B cell (primary cell): ENCODE results near the gene FRMD4A. TPM values are rescaled to one million over a fixed set of nuclear protein-coding genes. Genes with fewer than 3 reads are reported as not detected.

Source experiments
- ATAC-seq: fragments of 200-7000 bp; cut with Tn5 transposase; one replicate; pipeline ENCODE4 v1.10.0; 2021; ENCODE audit warnings: low read depth, mild to moderate bottlenecking, moderate number of reproducible peaks, moderate library complexity
- CTCF ChIA-PET: fragments of 350-600 bp; sonication (Branson Sonifier 250); formaldehyde crosslinking; loops from one replicate; lab custom pipeline; 2021; ENCODE audit warnings: antibody characterized with exemption, inconsistent platforms; lab: Charles Lee
- POLR2A ChIA-PET: fragments of 350-600 bp; sonication (Branson Sonifier 250); formaldehyde crosslinking; loops from one replicate; lab custom pipeline; 2021; ENCODE audit warnings: antibody characterized with exemption; lab: Charles Lee
- DNase-seq: peaks from one replicate; pipeline ENCODE4 v3.0.0; 2013
- H2AFZ ChIP-seq: 2 replicates; pipeline ENCODE4 v1.6.1; 2012; ENCODE audit warnings: mild to moderate bottlenecking, low read depth, low read length; ENCODE audit not compliant: insufficient read depth, poor library complexity, severe bottlenecking
- H3K27ac ChIP-seq, 2 donors: 1 replicate in 1 of 2; 2 replicates in 1 of 2; pipeline ENCODE4 v1.5.1; 2012 to 2013; ENCODE audit warnings: low read length in 2 of 2, mild to moderate bottlenecking in 2 of 2, moderate library complexity in 1 of 2
- H3K27me3 ChIP-seq, 4 experiments: fragments of 200-600 bp in 1 of 4; sonication (generic) in 1 of 4; replicated peaks in 1 of 4; 1 replicate in 2 of 4; 2 replicates in 2 of 4; pipeline versions ENCODE4 v1.6.1 to v1.7.0; 2013 to 2016; ENCODE audit warnings: low read length in 3 of 4, mild to moderate bottlenecking in 2 of 4, mixed read lengths in 1 of 4, moderate library complexity in 1 of 4; ENCODE audit not compliant: insufficient read depth in 4 of 4, control insufficient read depth in 3 of 4; ENCODE audit errors: control extremely low read depth in 1 of 4
- H3K36me3 ChIP-seq, 2 experiments: replicated peaks in 1 of 2; 1 replicate in 1 of 2; 2 replicates in 1 of 2; pipeline versions ENCODE4 v1.6.1 to v1.7.1; 2013; ENCODE audit warnings: low read length in 1 of 2; ENCODE audit not compliant: insufficient read depth in 2 of 2, control insufficient read depth in 1 of 2; ENCODE audit errors: control extremely low read depth in 1 of 2, extremely low read depth in 1 of 2
- H3K4me1 ChIP-seq, 2 donors: fragments of 200-600 bp in 1 of 2; sonication (generic) in 1 of 2; 1 replicate in 1 of 2; 2 replicates in 1 of 2; pipeline versions ENCODE4 v1.5.1 to v1.6.1; 2013 to 2017; ENCODE audit warnings: low read length in 2 of 2; ENCODE audit not compliant: control insufficient read depth in 2 of 2, insufficient read depth in 2 of 2
- H3K4me2 ChIP-seq: replicated peaks from 2 replicates; pipeline ENCODE3; 2012; ENCODE audit warnings: mild to moderate bottlenecking, low read depth, low read length; ENCODE audit not compliant: poor library complexity, severe bottlenecking
- H3K4me3 ChIP-seq, 5 experiments: fragments of 200-600 bp in 1 of 5; sonication (generic) in 1 of 5; 1 replicate in 3 of 5; 2 replicates in 2 of 5; pipeline versions ENCODE4 v1.5.1 to v1.7.0; 2011 to 2016; ENCODE audit warnings: low read length in 4 of 5, mild to moderate bottlenecking in 4 of 5, low read depth in 2 of 5, control low read depth in 1 of 5, moderate library complexity in 1 of 5; ENCODE audit not compliant: insufficient read depth in 1 of 5; ENCODE audit errors: control extremely low read depth in 1 of 5, extremely low read depth in 1 of 5
- H3K79me2 ChIP-seq: fragments of 200-600 bp; sonication (generic); one replicate; pipeline ENCODE4 v1.6.0; 2016; ENCODE audit warnings: low read length; ENCODE audit not compliant: control insufficient read depth, insufficient read depth
- H3K9ac ChIP-seq: fragments of 200-600 bp; sonication (generic); 2 replicates; pipeline ENCODE4 v1.6.1; 2017; ENCODE audit warnings: mild to moderate bottlenecking, low read length, moderate library complexity
- H3K9me3 ChIP-seq, 3 donors: one replicate each; pipeline versions ENCODE4 v1.6.1 to v1.7.1; 2013; ENCODE audit warnings: low read length in 2 of 3; ENCODE audit not compliant: control insufficient read depth in 2 of 3, insufficient read depth in 1 of 3; ENCODE audit errors: control extremely low read depth in 1 of 3
- H4K20me1 ChIP-seq: 2 replicates; pipeline ENCODE4 v1.6.0; 2012; ENCODE audit warnings: mild to moderate bottlenecking, low read length; ENCODE audit not compliant: insufficient read depth, control insufficient read depth, poor library complexity, severe bottlenecking
- H3K27ac Mint-ChIP-seq: one replicate; pipeline ENCODE4 v1.8.0; 2021; ENCODE audit warnings: mixed read lengths
- H3K27me3 Mint-ChIP-seq: one replicate; pipeline ENCODE4 v1.8.0; 2021; ENCODE audit warnings: mixed read lengths
- H3K4me1 Mint-ChIP-seq: one replicate; pipeline ENCODE4 v1.8.0; 2021; ENCODE audit warnings: mixed read lengths
- H3K4me3 Mint-ChIP-seq: one replicate; pipeline ENCODE4 v1.8.0; 2021; ENCODE audit warnings: mixed read lengths
- H3K9me3 Mint-ChIP-seq: one replicate; pipeline ENCODE4 v1.8.0; 2022; ENCODE audit warnings: mixed read lengths; ENCODE audit not compliant: insufficient read depth
- CTCF ChIP-seq: fragments of 200-600 bp; IDR thresholded peaks from one replicate; pipeline ENCODE4 v1.8.0; 2022; ENCODE audit warnings: antibody characterized with exemption, mild to moderate bottlenecking
- EZH2 ChIP-seq: IDR thresholded peaks from 2 replicates; pipeline ENCODE4 v1.6.1; 2012; ENCODE audit warnings: borderline replicate concordance, low read depth, mild to moderate bottlenecking, moderate library complexity, low read length; ENCODE audit not compliant: insufficient read depth, poor library complexity, severe bottlenecking
- WGBS: methylation state at CpG from one replicate; pipeline ENCODE4 v1.1.5; 2013; ENCODE audit warnings: missing lambda C conversion rate; ENCODE audit not compliant: insufficient coverage; 5-methylcytosine and 5-hydroxymethylcytosine counted together
- intact Hi-C: fragments of 100-400 bp; cut with micrococcal nuclease; formaldehyde crosslinking; loops from one replicate; pipeline ENCODE4 v1.10.0; 2022
- polyA plus RNA-seq: library from polyadenylated mRNA; depleted of rRNA; stranded (reverse); fragments of >200 nt; gene quantifications from 2 replicates; pipeline ENCODE4 v1.2.3, GENCODE V29; 2012
- total RNA-seq, 2 donors: library from RNA; stranded (reverse); fragments of 120-200 nt in 1 of 2; gene quantifications; 1 replicate in 1 of 2; 2 replicates in 1 of 2; pipeline versions ENCODE4 v1.2.3 to v1.2.4, GENCODE V29; 2013 to 2022

The FRMD4A gene
- total and polyA plus RNA-seq, 2 donors (not counting 1 experiment from before 2014, with no cell fraction given), result 0.76 to 3.4 TPM

GRCh38 chr10:13880760-13881159 is 450.0 kb downstream of the FRMD4A start:
- ChIA-PET POLR2A (no interaction called here), CTCF (interaction anchor here (0.6 kb wide), 1 partner anchor 98 kb away, joined by 3 read pairs; no protein-coding TSS in a partner anchor)
- Histone ChIP-seq H3K4me3 (no peak overlapping the region), H2AFZ (no peak overlapping the region), H4K20me1 (no peaks in the 10 kb centered on the region), H3K4me2 (no peak overlapping the region), H3K27ac (no peak overlapping the region), H3K79me2 (no peaks in the 10 kb centered on the region), H3K27me3 (peaks cover 0 to 7% (median 0%) of the 10 kb centered on the region in 4 experiments), H3K9me3 (peaks cover 0 to 4% (median 0%) of the 10 kb centered on the region in 3 donors), H3K4me1 (peaks cover 7 to 8% of the 10 kb centered on the region in 2 donors), H3K36me3 (no peaks in the 10 kb centered on the region), H3K9ac (no peak overlapping the region)
- TF ChIP-seq CTCF (no peak), EZH2 (no peak)
- H3K27ac Mint-ChIP-seq, result no peak overlapping the region
- ATAC-seq (no peak), DNase-seq (no peak)
- no peaks in the 10 kb centered on the region for H3K9me3 Mint-ChIP-seq
- H3K4me1 Mint-ChIP-seq, result peaks cover 3% of the 10 kb centered on the region
- H3K4me3 Mint-ChIP-seq, result no peak overlapping the region
- peaks cover 11% of the 10 kb centered on the region for H3K27me3 Mint-ChIP-seq
- intact Hi-C loops, result no loop called here
- 80% methylated on average over 1 of the region's 3 CpGs for WGBS

- intact Hi-C loops, result no loop called here
- ChIA-PET CTCF (no interaction called here), POLR2A (no interaction called here)
- TF ChIP-seq EZH2, result no peak
- no peak for TF ChIP-seq CTCF
- 94% methylated on average over 7 of the region's 11 CpGs for WGBS
- Histone ChIP-seq H3K9ac (no peak overlapping the region), H3K36me3 (no peaks in the 10 kb centered on the region), H3K9me3 (no peaks in the 10 kb centered on the region), H3K27ac (no peak overlapping the region), H3K79me2 (no peaks in the 10 kb centered on the region), H3K4me3 (no peak overlapping the region), H4K20me1 (no peaks in the 10 kb centered on the region), H3K4me1 (peaks cover 28 to 32% of the 10 kb centered on the region in 2 donors), H3K4me2 (no peak overlapping the region), H2AFZ (no peak overlapping the region), H3K27me3 (peaks cover 0 to 4% (median 0%) of the 10 kb centered on the region in 4 experiments)
- Mint-ChIP-seq H3K9me3 (no peaks in the 10 kb centered on the region), H3K27me3 (no peaks in the 10 kb centered on the region), H3K4me3 (no peak overlapping the region), H3K27ac (no peak overlapping the region), H3K4me1 (peaks cover 25% of the 10 kb centered on the region)
- no peak for ATAC-seq
- no peak for DNase-seq
Measured at GRCh38 chr10:13877154-13877909, 453.4 kb downstream of the FRMD4A start.
